Suprapubic skin (tissue), 4 donors: ENCODE results near the gene LCA5.

Experiments used
- CTCF ChIP-seq, 2 donors: fragments of 200-600 bp in 1 of 2; fragments of 450-650 bp in 1 of 2; sonication (generic) in 1 of 2; IDR thresholded peaks; one replicate each; pipeline ENCODE4 v1.5.1; 2016 to 2019; ENCODE audit warnings: antibody characterized with exemption in 2 of 2, mild to moderate bottlenecking in 1 of 2, moderate library complexity in 1 of 2
- POLR2A ChIP-seq, 2 donors: fragments of 450-650 bp; IDR thresholded peaks; one replicate each; pipeline ENCODE4 v1.6.1; 2017; ENCODE audit warnings: antibody characterized with exemption in 2 of 2, mild to moderate bottlenecking in 2 of 2, moderate library complexity in 2 of 2
- POLR2AphosphoS5 ChIP-seq, 3 donors: sonication (generic); formaldehyde crosslinking; IDR thresholded peaks; one replicate each; pipeline ENCODE4 v1.6.1; 2017; ENCODE audit warnings: antibody characterized with exemption in 3 of 3

- TF ChIP-seq CTCF (IDR thresholded peaks at IDR 0.05) (no peak), POLR2AphosphoS5 (IDR thresholded peaks at IDR 0.05) (no peak), POLR2A (IDR thresholded peaks at IDR 0.05) (no peak)
Measured at GRCh38 chr6:79469376-79470246, 67.6 kb downstream of the LCA5 start.
